HFF-Myc (cell line): ENCODE data around the gene ADAMTS12.

Experiments used
- DNase-seq: peaks from one replicate; pipeline ENCODE4 v3.0.0-alpha.2; 2011; ENCODE audit warnings: low read depth; ENCODE audit errors: extremely low read depth
- H3K4me3 ChIP-seq: replicated peaks from 2 replicates; pipeline ENCODE4 v1.5.1; 2011; ENCODE audit warnings: low read depth, mild to moderate bottlenecking, control low read depth, low read length
- CTCF ChIP-seq: IDR thresholded peaks from 2 replicates; pipeline ENCODE4 v1.5.1; 2012; ENCODE audit warnings: mild to moderate bottlenecking, low read depth, low read length, control low read depth; ENCODE audit errors: missing control alignments

Gene ADAMTS12

GRCh38 chr5:33793276-33793675 is 98.5 kb downstream of the ADAMTS12 start:
- peak overlapping the region; percentile 51 for H3K4me3 ChIP-seq
- no peak for TF ChIP-seq CTCF
- DNase-seq: no peak

DNA sequence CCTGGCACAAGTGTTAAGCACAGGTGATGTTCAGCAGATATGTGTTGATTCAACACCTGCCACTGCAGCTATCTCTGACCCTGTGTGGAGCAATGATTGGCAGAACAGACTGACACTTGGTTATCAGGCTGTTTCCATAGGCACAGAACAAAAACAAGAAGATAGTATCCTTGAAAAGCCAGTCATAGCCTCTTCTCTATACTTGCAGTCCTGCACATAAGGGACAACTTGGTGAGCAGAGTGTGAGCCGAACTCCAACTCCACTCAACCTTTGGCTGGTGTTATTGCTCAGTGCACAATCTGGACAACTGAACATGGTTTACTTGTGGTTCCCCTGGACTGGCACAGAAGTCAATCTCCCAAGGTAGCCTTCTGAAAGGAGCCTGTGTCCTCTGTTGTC is 99.2 kb downstream of the ADAMTS12 start:
- peak overlapping the region; percentile 51 for H3K4me3 ChIP-seq
- no peak for TF ChIP-seq CTCF
- DNase-seq: no peak

DNA sequence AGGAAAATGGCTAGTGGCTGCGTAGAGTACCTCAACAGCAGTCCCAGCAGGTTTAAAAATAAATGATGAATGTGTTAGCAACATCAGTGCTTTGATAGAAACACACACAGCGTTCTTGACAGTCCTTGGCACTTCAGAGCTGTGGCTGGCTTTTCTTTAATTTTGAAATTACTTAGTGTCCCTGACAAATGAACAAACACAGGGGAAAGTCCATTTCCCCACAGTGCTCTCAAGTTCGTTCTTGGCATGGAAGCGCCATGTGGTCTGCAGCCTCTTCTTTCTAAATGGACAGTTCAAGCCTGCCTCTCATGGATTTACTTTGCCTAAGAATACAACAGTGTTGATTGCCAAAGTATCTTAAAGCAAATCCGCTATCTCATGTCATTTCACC is 102.2 kb downstream of the ADAMTS12 start:
- no peak for TF ChIP-seq CTCF
- no peak overlapping the region for H3K4me3 ChIP-seq
- DNase-seq: no peak

GRCh38 chr5:33788922-33789566 is 102.7 kb downstream of the ADAMTS12 start:
- H3K4me3 ChIP-seq: no peak overlapping the region
- TF ChIP-seq CTCF: no peak
- peak; percentile 93 for DNase-seq

GRCh38 chr5:33785571-33785970 is 106.2 kb downstream of the ADAMTS12 start:
- DNase-seq: no peak
- no peak overlapping the region for H3K4me3 ChIP-seq

GRCh38 chr5:33781286-33781685 is 110.5 kb downstream of the ADAMTS12 start:
- no peak for TF ChIP-seq CTCF
- DNase-seq: no peak

More at GRCh38 chr5:33785571-33785970, 106.2 kb downstream of the ADAMTS12 start:
- no peak for TF ChIP-seq CTCF

DNA sequence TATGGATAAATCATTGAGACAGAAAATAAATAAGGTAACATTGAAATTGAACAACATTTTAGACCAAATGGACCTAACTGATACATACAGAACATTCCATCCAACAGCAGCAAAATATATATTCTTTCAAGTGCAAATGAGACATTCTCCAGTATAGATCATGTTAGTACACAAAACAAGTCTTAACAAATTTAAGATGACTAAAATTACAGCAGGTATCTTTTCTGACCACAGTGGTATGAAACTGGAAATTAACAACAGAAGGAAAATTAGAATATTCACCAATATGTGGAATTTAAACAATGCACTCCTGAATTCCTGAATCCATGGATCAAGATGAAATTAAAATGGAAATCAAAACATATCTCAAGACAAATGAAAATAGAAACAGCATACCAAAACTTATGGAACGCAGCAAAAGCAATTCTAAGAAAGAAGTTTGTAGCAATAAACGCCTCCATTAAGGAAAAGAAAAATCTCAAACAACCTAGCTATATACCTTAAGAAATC is 115.6 kb downstream of the ADAMTS12 start:
- no peak overlapping the region for H3K4me3 ChIP-seq
- no peak for DNase-seq
- no peak for TF ChIP-seq CTCF

More at GRCh38 chr5:33781286-33781685, 110.5 kb downstream of the ADAMTS12 start:
- no peak overlapping the region for H3K4me3 ChIP-seq
